OCI-LY3 (cell line): ENCODE results near the gene ZNF514.

Experiments
- H2AFZ ChIP-seq: fragments of 200-600, 300-600 bp; shearing (Covaris generic); 2 replicates; pipeline ENCODE4 v1.6.0; 2014; ENCODE audit warnings: antibody characterized with exemption, low read depth, low read length
- H3K27ac ChIP-seq: fragments of 200-600, 300-600 bp; sonication (generic); 2 replicates; pipeline ENCODE4 v1.5.1; 2014; ENCODE audit warnings: mild to moderate bottlenecking, low read length, moderate library complexity, mixed read lengths
- H3K27me3 ChIP-seq: fragments of 200-600, 300-600 bp; sonication (generic); 2 replicates; pipeline ENCODE4 v1.6.1; 2014; ENCODE audit warnings: low read depth, low read length, mixed read lengths
- H3K36me3 ChIP-seq: fragments of 200-600, 300-600 bp; sonication (generic); replicated peaks from 2 replicates; pipeline ENCODE3; 2014; ENCODE audit warnings: low read depth, low read length, mixed read lengths
- H3K4me1 ChIP-seq: fragments of 300-600, 200-600 bp; sonication (generic); 2 replicates; pipeline ENCODE4 v1.6.1; 2014; ENCODE audit warnings: low read length, mixed read lengths
- H3K4me2 ChIP-seq: fragments of 200-600, 300-600 bp; sonication (generic); 2 replicates; pipeline ENCODE4 v1.6.1; 2014; ENCODE audit warnings: low read length, mixed read lengths
- H3K4me3 ChIP-seq: fragments of 300-600, 200-600 bp; sonication (generic); 2 replicates; pipeline ENCODE4 v1.5.1; 2014; ENCODE audit warnings: antibody characterized with exemption, mild to moderate bottlenecking, low read length, moderate library complexity
- H3K79me2 ChIP-seq: fragments of 300-600, 200-600 bp; shearing (Covaris generic); 2 replicates; pipeline ENCODE4 v1.6.1; 2014; ENCODE audit warnings: mild to moderate bottlenecking, low read length, mixed read lengths
- H3K9ac ChIP-seq: fragments of 300-600, 200-600 bp; shearing (Covaris generic); 2 replicates; pipeline ENCODE4 v1.6.0; 2014; ENCODE audit warnings: mild to moderate bottlenecking, low read length, moderate library complexity
- H3K9me3 ChIP-seq: fragments of 200-600, 300-600 bp; shearing (Covaris generic); 2 replicates; pipeline ENCODE4 v1.6.1; 2014; ENCODE audit warnings: low read length, mixed read lengths; ENCODE audit not compliant: insufficient read depth
- H4K20me1 ChIP-seq: fragments of 200-600, 300-600 bp; sonication (generic); 2 replicates; pipeline ENCODE4 v1.6.1; 2016; ENCODE audit warnings: low read length, mixed read lengths; ENCODE audit not compliant: insufficient read depth
- EZH2phosphoT487 ChIP-seq: fragments of 200-600 bp; shearing (Covaris generic); IDR thresholded peaks from 2 replicates; pipeline ENCODE4 v1.6.1; 2018; ENCODE audit warnings: antibody characterized with exemption, mixed run types, low read depth
- TF ChIP-seq, protein P1 (sequence below): fragments of 200-600, 300-600 bp; sonication (generic); IDR thresholded peaks from 2 replicates; pipeline ENCODE4 v1.5.1; 2014; ENCODE audit warnings: antibody characterized with exemption, low read length, low read depth

The ZNF514 gene

GRCh38 chr2:95181774-95182173, 22.1 kb upstream of the ZNF514 start:
- no peak overlapping the region for H3K9ac ChIP-seq
- TF ChIP-seq, protein P1, sequence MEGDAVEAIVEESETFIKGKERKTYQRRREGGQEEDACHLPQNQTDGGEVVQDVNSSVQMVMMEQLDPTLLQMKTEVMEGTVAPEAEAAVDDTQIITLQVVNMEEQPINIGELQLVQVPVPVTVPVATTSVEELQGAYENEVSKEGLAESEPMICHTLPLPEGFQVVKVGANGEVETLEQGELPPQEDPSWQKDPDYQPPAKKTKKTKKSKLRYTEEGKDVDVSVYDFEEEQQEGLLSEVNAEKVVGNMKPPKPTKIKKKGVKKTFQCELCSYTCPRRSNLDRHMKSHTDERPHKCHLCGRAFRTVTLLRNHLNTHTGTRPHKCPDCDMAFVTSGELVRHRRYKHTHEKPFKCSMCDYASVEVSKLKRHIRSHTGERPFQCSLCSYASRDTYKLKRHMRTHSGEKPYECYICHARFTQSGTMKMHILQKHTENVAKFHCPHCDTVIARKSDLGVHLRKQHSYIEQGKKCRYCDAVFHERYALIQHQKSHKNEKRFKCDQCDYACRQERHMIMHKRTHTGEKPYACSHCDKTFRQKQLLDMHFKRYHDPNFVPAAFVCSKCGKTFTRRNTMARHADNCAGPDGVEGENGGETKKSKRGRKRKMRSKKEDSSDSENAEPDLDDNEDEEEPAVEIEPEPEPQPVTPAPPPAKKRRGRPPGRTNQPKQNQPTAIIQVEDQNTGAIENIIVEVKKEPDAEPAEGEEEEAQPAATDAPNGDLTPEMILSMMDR, result no peak
- no peak for TF ChIP-seq EZH2phosphoT487
- H3K4me3 ChIP-seq, result no peak overlapping the region
- H3K4me1 ChIP-seq, result no peaks in the 10 kb centered on the region
- no peak overlapping the region for H3K27ac ChIP-seq
- no peak overlapping the region for H3K4me2 ChIP-seq
- no peaks in the 10 kb centered on the region for H3K27me3 ChIP-seq
- H2AFZ ChIP-seq, result no peak overlapping the region
- no peaks in the 10 kb centered on the region for H3K79me2 ChIP-seq
- H4K20me1 ChIP-seq, result no peaks in the 10 kb centered on the region
- H3K36me3 ChIP-seq, result peaks cover 50% of the 10 kb centered on the region
- H3K9me3 ChIP-seq, result no peaks in the 10 kb centered on the region

- no peak overlapping the region for H3K4me2 ChIP-seq
- no peak overlapping the region for H2AFZ ChIP-seq
- no peak overlapping the region for H3K9ac ChIP-seq
- no peaks in the 10 kb centered on the region for H3K4me1 ChIP-seq
- H3K27me3 ChIP-seq, result no peaks in the 10 kb centered on the region
- no peak overlapping the region for H3K27ac ChIP-seq
- peaks cover 54% of the 10 kb centered on the region for H3K36me3 ChIP-seq
- TF ChIP-seq, protein P1, result no peak
- no peak for TF ChIP-seq EZH2phosphoT487
- H4K20me1 ChIP-seq, result no peaks in the 10 kb centered on the region
- H3K9me3 ChIP-seq, result no peaks in the 10 kb centered on the region
- no peaks in the 10 kb centered on the region for H3K79me2 ChIP-seq
- H3K4me3 ChIP-seq, result no peak overlapping the region
Measured at GRCh38 chr2:95179451-95179850, 19.8 kb upstream of the ZNF514 start.

GRCh38 chr2:95174031-95174542, 14.4 kb upstream of the ZNF514 start:
- Histone ChIP-seq H4K20me1 (no peaks in the 10 kb centered on the region), H3K27me3 (no peaks in the 10 kb centered on the region), H3K4me3 (no peak overlapping the region), H3K36me3 (peaks cover 9% of the 10 kb centered on the region), H3K4me2 (no peak overlapping the region), H3K9ac (no peak overlapping the region), H2AFZ (no peak overlapping the region), H3K4me1 (no peaks in the 10 kb centered on the region), H3K9me3 (no peaks in the 10 kb centered on the region), H3K27ac (no peak overlapping the region), H3K79me2 (no peaks in the 10 kb centered on the region)
- no peak for TF ChIP-seq EZH2phosphoT487
- TF ChIP-seq, protein P1, result no peak

DNA sequence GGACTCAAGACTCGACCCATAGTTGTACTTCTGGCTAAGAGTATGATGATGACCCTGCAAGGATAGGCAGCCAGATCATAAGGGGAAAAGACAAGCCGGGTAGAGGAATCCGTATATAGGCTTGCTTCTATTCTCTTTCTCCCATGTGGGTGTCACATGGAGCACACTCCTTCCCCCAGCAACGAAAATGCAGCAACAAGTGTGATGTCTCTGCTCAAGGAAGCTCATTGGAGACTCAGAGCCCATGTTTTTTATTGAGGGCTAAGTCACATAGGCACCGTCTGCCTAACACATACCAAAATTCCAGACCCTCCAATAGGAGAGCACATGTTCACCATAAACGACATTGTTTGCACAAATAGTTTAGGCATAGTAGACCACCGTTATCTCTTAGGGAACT, 12.3 kb upstream of the ZNF514 start:
- H3K36me3 ChIP-seq, result peaks cover 5% of the 10 kb centered on the region
- H3K4me2 ChIP-seq, result no peak overlapping the region
- H3K9ac ChIP-seq, result no peak overlapping the region
- H3K79me2 ChIP-seq, result peaks cover 1% of the 10 kb centered on the region; the same call in 1 of the 2 replicates
- no peak overlapping the region for H3K27ac ChIP-seq
- H3K4me1 ChIP-seq, result no peaks in the 10 kb centered on the region
- H4K20me1 ChIP-seq, result no peaks in the 10 kb centered on the region
- H3K27me3 ChIP-seq, result no peaks in the 10 kb centered on the region
- no peaks in the 10 kb centered on the region for H3K9me3 ChIP-seq
- no peak overlapping the region for H3K4me3 ChIP-seq
- TF ChIP-seq, protein P1, result no peak
- TF ChIP-seq EZH2phosphoT487, result no peak
- H2AFZ ChIP-seq, result no peak overlapping the region
